ENCODE measurements around the gene NYAP1.

- no peak for TF ChIP-seq POLR2AphosphoS5 (IDR thresholded peaks at IDR 0.05)
- no peak for TF ChIP-seq CTCF (IDR thresholded peaks at IDR 0.05)
Measured at GRCh38 chr7:100449190-100449795, 34.4 kb upstream of the NYAP1 start.
